ENCODE measurements around the gene PTCH2.

- TF ChIP-seq CTCF (IDR thresholded peaks at IDR 0.05; ENCODE audit: low read depth, low read length) (no peak), EZH2phosphoT487 (IDR thresholded peaks at IDR 0.05; ENCODE audit: low read depth) (no peak)
Observed at GRCh38 chr1:44831516-44831915, 11.5 kb downstream of the PTCH2 start.

Measured in OCI-LY3 (cell line).